Testis (tissue), 3 donors: ENCODE measurements around the gene DGKB. TPM values are rescaled to one million over a fixed set of nuclear protein-coding genes. Genes with fewer than 3 reads are reported as not detected.

Experiments
- DNase-seq: peaks from one replicate; pipeline ENCODE4 v3.0.0-alpha.2; 2019
- H3K27ac ChIP-seq, 2 donors: fragments of 200-600 bp; sonication (generic); one replicate each; pipeline ENCODE4 v1.5.1; 2019
- H3K27me3 ChIP-seq: fragments of 200-600 bp; sonication (generic); one replicate; pipeline ENCODE4 v1.5.1; 2019
- H3K36me3 ChIP-seq: fragments of 200-600 bp; sonication (generic); one replicate; pipeline ENCODE4 v1.5.1; 2017; ENCODE audit warnings: low read depth; ENCODE audit errors: missing control alignments
- H3K4me1 ChIP-seq: fragments of 200-600 bp; sonication (generic); one replicate; pipeline ENCODE4 v1.5.1; 2019
- H3K4me3 ChIP-seq, 2 donors: fragments of 200-600 bp; sonication (generic); one replicate each; pipeline ENCODE4 v1.5.1; 2017 to 2019
- H3K9me3 ChIP-seq: fragments of 200-600 bp; sonication (generic); one replicate; pipeline ENCODE4 v1.5.1; 2017
- POLR2A ChIP-seq: fragments of 450-650 bp; IDR thresholded peaks from one replicate; pipeline ENCODE4 v1.6.1; 2017; ENCODE audit warnings: antibody characterized with exemption, mild to moderate bottlenecking, moderate library complexity
- WGBS, 2 donors: methylation state at CpG; one replicate each; pipeline ENCODE4 v1.1.5; 2018; 5-methylcytosine and 5-hydroxymethylcytosine counted together
- intact Hi-C: fragments of 100-400 bp; cut with DNase I; formaldehyde crosslinking; loops from one replicate; pipeline ENCODE4 v1.15.1; 2023; ENCODE audit warnings: low total_unique reads
- polyA plus RNA-seq: library from polyadenylated mRNA; stranded (reverse); fragments of 350-450 nt; fragmentation: Illumina TruSeq; extraction: RNeasy Lipid Tissue Mini Kit (QIAGEN cat#74804); gene quantifications from one replicate; pipeline ENCODE4 v1.2.3, GENCODE V29; 2014; ENCODE audit warnings: low read depth, low replicate concordance; ENCODE audit not compliant: insufficient read depth
- total RNA-seq, 2 donors: library from RNA; depleted of rRNA; stranded (reverse); fragments of >200 nt; gene quantifications; one replicate each; pipeline ENCODE4 v1.2.3, GENCODE V29; 2016
- TF ChIP-seq, protein P1 (sequence below), 3 experiments: fragments of 450-650 bp in 2 of 3; fragments of 200-600 bp in 1 of 3; sonication (generic) in 1 of 3; IDR thresholded peaks; one replicate each; pipeline ENCODE4 v1.5.1; 2016 to 2019; ENCODE audit warnings: antibody characterized with exemption in 3 of 3, mild to moderate bottlenecking in 2 of 3, moderate library complexity in 1 of 3

DGKB gene
- total and polyA plus RNA-seq, 3 donors from 2014 or later = 0.17 to 1.1 (median 0.55) TPM

DNA sequence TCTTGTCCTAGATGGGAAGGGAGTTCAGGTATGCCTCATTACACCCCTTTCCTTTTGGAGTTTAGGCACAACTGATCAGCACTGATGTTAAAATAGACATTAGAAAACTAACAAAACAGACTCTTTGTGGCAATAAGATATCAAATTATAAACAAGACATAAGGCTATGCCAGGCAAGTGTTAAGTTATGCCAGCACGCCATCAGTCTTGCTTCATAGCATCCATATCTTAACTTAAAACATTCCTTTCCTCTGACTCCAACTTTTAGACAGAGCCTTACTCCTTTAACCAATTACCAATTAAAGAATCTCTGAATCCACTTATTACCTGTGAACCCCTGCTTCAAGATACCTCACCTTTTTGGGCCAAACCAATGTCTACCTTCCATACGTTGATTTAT lies 786.9 kb downstream of the DGKB start:
- no peak for DNase-seq
- Histone ChIP-seq H3K4me3 (no peak overlapping the region), H3K27me3 (no peaks in the 10 kb centered on the region), H3K4me1 (no peaks in the 10 kb centered on the region), H3K27ac (no peak overlapping the region), H3K9me3 (no peaks in the 10 kb centered on the region), H3K36me3 (no peaks in the 10 kb centered on the region)
- no peak for TF ChIP-seq POLR2A
- TF ChIP-seq, protein P1, sequence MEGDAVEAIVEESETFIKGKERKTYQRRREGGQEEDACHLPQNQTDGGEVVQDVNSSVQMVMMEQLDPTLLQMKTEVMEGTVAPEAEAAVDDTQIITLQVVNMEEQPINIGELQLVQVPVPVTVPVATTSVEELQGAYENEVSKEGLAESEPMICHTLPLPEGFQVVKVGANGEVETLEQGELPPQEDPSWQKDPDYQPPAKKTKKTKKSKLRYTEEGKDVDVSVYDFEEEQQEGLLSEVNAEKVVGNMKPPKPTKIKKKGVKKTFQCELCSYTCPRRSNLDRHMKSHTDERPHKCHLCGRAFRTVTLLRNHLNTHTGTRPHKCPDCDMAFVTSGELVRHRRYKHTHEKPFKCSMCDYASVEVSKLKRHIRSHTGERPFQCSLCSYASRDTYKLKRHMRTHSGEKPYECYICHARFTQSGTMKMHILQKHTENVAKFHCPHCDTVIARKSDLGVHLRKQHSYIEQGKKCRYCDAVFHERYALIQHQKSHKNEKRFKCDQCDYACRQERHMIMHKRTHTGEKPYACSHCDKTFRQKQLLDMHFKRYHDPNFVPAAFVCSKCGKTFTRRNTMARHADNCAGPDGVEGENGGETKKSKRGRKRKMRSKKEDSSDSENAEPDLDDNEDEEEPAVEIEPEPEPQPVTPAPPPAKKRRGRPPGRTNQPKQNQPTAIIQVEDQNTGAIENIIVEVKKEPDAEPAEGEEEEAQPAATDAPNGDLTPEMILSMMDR (IDR thresholded peaks at IDR 0.05) = no peak
- 79 to 84% methylated on average over 2 of the region's 2 CpGs for WGBS, 2 donors
- intact Hi-C loops = no loop called here

DNA sequence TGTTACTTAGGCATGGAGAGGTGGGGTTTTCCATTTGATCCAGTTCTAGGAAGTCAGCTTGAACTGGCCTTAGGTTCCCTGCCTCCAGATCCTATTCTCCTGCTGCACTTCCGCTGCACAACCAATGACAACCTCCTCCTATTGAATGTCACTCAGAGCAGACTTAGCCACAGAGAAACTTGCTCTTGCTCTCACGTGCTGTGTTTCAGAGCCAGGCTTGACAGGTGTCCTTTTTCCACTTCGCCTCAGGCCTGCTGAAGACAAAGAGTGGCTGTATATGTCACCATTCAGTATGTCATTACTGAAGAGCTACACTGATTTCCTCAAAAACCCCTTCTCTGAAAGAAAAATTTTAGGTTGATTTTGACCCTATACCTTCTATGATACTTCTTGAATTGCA lies 797.7 kb downstream of the DGKB start:
- intact Hi-C loops = no loop called here
- Histone ChIP-seq H3K4me3 (no peak overlapping the region), H3K36me3 (no peaks in the 10 kb centered on the region), H3K4me1 (no peaks in the 10 kb centered on the region), H3K27ac (no peak overlapping the region), H3K27me3 (no peaks in the 10 kb centered on the region), H3K9me3 (no peaks in the 10 kb centered on the region)
- TF ChIP-seq POLR2A = no peak
- TF ChIP-seq, protein P1 (IDR thresholded peaks at IDR 0.05) = no peak
- WGBS, 2 donors = 69 to 79% methylated on average over 3 of the region's 3 CpGs
- no peak for DNase-seq

DNA sequence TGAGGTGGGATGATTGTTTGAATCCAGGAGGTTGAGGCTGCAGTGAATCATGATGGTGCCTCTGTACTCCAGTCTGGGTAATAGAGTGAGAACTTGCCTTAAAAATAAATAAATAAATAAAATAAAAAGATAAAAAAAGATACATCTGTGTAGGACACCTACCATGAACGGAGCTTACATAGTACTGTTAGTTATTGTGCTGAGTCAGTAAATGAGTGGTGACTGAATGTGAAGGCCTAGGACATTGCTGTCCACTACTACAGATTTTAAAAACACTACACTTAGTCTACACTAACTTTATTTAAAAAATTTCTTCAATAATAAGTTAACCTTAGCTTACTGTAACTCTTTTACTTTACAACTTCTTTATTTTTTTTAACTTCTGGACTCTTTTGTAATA lies 806.4 kb downstream of the DGKB start:
- Histone ChIP-seq H3K27ac (no peak overlapping the region), H3K4me1 (no peaks in the 10 kb centered on the region), H3K4me3 (no peak overlapping the region), H3K9me3 (no peaks in the 10 kb centered on the region), H3K36me3 (no peaks in the 10 kb centered on the region), H3K27me3 (no peaks in the 10 kb centered on the region)
- TF ChIP-seq POLR2A = no peak
- TF ChIP-seq, protein P1 (IDR thresholded peaks at IDR 0.05) = no peak
- intact Hi-C loops = no loop called here
- WGBS, 2 donors = 68 to 79% methylated on average over 1 of the region's 1 CpG
- DNase-seq = no peak

DNA sequence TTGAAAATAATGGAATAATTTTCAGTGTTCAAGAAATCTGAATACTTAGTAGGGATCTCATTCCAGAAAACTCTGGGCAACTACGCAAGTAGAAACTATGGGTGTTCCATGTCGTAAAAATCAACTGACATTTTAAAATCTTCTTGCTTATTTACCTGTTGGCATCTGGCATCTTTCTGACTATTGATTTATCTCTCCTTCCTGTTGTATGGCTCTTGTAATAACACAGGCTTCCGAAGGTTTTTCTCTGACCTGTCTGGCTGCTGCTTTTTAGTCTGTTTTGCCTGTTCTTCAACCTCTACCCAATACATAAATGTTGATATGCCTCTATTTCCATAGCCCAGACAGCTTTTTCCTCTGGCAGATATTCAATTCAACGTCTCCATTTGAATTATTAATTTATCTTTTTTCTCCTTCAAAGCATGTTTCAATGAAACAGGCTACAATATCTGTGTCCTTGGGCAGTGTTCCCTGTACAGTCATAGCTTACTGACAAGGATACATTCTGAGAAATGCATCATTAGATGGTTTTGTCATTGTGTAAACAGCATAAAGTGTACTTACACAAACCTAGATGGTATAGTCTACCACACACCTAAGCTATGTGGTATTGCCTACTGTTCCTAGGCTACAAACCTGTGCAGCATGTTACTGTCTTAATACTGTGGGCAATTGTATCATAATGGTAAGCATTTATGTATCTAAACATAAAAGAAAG lies 807.2 kb downstream of the DGKB start:
- no peak for DNase-seq
- Histone ChIP-seq H3K27ac (no peak overlapping the region), H3K36me3 (no peaks in the 10 kb centered on the region), H3K4me3 (no peak overlapping the region), H3K4me1 (no peaks in the 10 kb centered on the region), H3K27me3 (no peaks in the 10 kb centered on the region), H3K9me3 (no peaks in the 10 kb centered on the region)
- 69% methylated on average over 4 of the region's 4 CpGs for WGBS, 2 donors
- TF ChIP-seq, protein P1 (IDR thresholded peaks at IDR 0.05) = no peak
- no peak for TF ChIP-seq POLR2A
- intact Hi-C loops = no loop called here
